HCT116 (cell line): ENCODE measurements around the gene CCDC91. TPM values are rescaled to one million over a fixed set of nuclear protein-coding genes. Genes with fewer than 3 reads are reported as not detected.

Experiments
- ATAC-seq: fragments of 200-7000 bp; cut with Tn5 transposase; 2 replicates; pipeline ENCODE4 v1.9.1; 2020; ENCODE audit warnings: mild to moderate bottlenecking, moderate library complexity
- BruUV-seq: library from RNA; stranded (reverse); fragments of 400-500 nt; replicated peaks from 2 replicates; lab custom pipeline; 2021; lab: Mats Ljungman, UMichigan
- CTCF ChIA-PET: fragments of 300-600 bp; sonication (Branson Sonifier 250); formaldehyde crosslinking; loops from one replicate; lab custom pipeline; 2021; ENCODE audit warnings: antibody characterized with exemption; lab: Charles Lee
- POLR2A ChIA-PET: fragments of 300-600, 350-600 bp; sonication (Branson Sonifier 250); formaldehyde crosslinking; loops from one replicate; lab custom pipeline; 2021; ENCODE audit warnings: antibody characterized with exemption; lab: Charles Lee
- RAD21 ChIA-PET, 2 experiments: fragments of 300-600 bp; sonication (Branson Sonifier 250); formaldehyde crosslinking; loops; one replicate each; lab custom pipeline; 2023; ENCODE audit warnings: low total read pairs in 2 of 2; ENCODE audit not compliant: uncharacterized antibody in 2 of 2, unreplicated experiment in 2 of 2, low non-redundant PET in 1 of 2; lab: Charles Lee
- DNase-seq: peaks from one replicate; pipeline ENCODE4 v3.0.0-alpha.2; 2010; ENCODE audit warnings: low read depth, low spot score
- H2AFZ ChIP-seq: fragments of 200-600 bp; shearing (Covaris generic), sonication (generic); 2 replicates; pipeline ENCODE4 v1.6.1; 2017; ENCODE audit warnings: low read depth, mixed run types, mixed read lengths, antibody characterized with exemption, low read length; ENCODE audit not compliant: poor library complexity, severe bottlenecking
- H3K27ac ChIP-seq: 2 replicates; pipeline ENCODE4 v1.5.1; 2012; ENCODE audit warnings: low read depth, low read length
- H3K27me3 ChIP-seq: fragments of 200-600 bp; sonication (generic); 2 replicates; pipeline ENCODE4 v1.6.1; 2016; ENCODE audit warnings: mixed run types, low read length, mixed read lengths; ENCODE audit not compliant: insufficient read depth
- H3K36me3 ChIP-seq, 2 experiments: fragments of 200-500 bp in 1 of 2; fragments of 200-600 bp in 1 of 2; sonication (Bioruptor generic) in 1 of 2; sonication (generic) in 1 of 2; 2 replicates each; pipeline versions ENCODE4 v1.5.1 to v1.6.1; 2014 to 2016; ENCODE audit warnings: low read length in 2 of 2, inconsistent platforms in 1 of 2, mixed read lengths in 1 of 2, mixed run types in 1 of 2; ENCODE audit not compliant: insufficient read depth in 2 of 2, control insufficient read depth in 1 of 2
- H3K4me1 ChIP-seq, 2 experiments: fragments of 200-600 bp in 1 of 2; sonication (generic) in 1 of 2; 2 replicates each; pipeline versions ENCODE4 v1.5.1 to v1.6.1; 2012 to 2017; ENCODE audit warnings: low read length in 2 of 2, inconsistent platforms in 1 of 2, mild to moderate bottlenecking in 1 of 2, mixed read lengths in 1 of 2, mixed run types in 1 of 2, moderate library complexity in 1 of 2; ENCODE audit not compliant: insufficient read depth in 2 of 2, control insufficient read depth in 1 of 2
- H3K4me2 ChIP-seq: fragments of 200-600 bp; sonication (generic); 2 replicates; pipeline ENCODE4 v1.6.1; 2017; ENCODE audit warnings: mixed run types, low read length, mixed read lengths
- H3K4me3 ChIP-seq, 2 experiments: fragments of 200-600 bp in 1 of 2; sonication (generic) in 1 of 2; replicated peaks in 1 of 2; 2 replicates each; pipeline ENCODE4 v1.5.1; 2011 to 2016; ENCODE audit warnings: low read length in 2 of 2, control low read depth in 1 of 2, low read depth in 1 of 2, mild to moderate bottlenecking in 1 of 2, mixed read lengths in 1 of 2, mixed run types in 1 of 2
- H3K79me2 ChIP-seq: fragments of 200-600 bp; sonication (generic); 2 replicates; pipeline ENCODE4 v1.6.1; 2017; ENCODE audit warnings: mild to moderate bottlenecking, mixed run types, low read length, moderate library complexity, mixed read lengths; ENCODE audit not compliant: insufficient read depth
- H3K9ac ChIP-seq: fragments of 200-600 bp; sonication (generic); 2 replicates; pipeline ENCODE4 v1.6.1; 2016; ENCODE audit warnings: low read length, mixed read lengths
- H3K9me2 ChIP-seq: fragments of 200-600 bp; sonication (generic), shearing (Covaris generic); 2 replicates; pipeline ENCODE4 v1.6.1; 2017; ENCODE audit warnings: mixed run types, mild to moderate bottlenecking, moderate library complexity; ENCODE audit not compliant: insufficient read depth
- H3K9me3 ChIP-seq, 2 experiments: fragments of 200-500 bp in 1 of 2; fragments of 200-600 bp in 1 of 2; sonication (Bioruptor generic) in 1 of 2; sonication (generic) in 1 of 2; 2 replicates each; pipeline ENCODE4 v1.6.1; 2014 to 2017; ENCODE audit warnings: low read length in 2 of 2, mixed read lengths in 2 of 2, inconsistent platforms in 1 of 2, low read depth in 1 of 2, mild to moderate bottlenecking in 1 of 2, mixed run types in 1 of 2, moderate library complexity in 1 of 2; ENCODE audit not compliant: control insufficient read depth in 1 of 2, insufficient read depth in 1 of 2
- H4K20me1 ChIP-seq: fragments of 200-600 bp; sonication (generic), shearing (Covaris generic); 2 replicates; pipeline ENCODE4 v1.6.1; 2017; ENCODE audit warnings: mixed run types, mild to moderate bottlenecking, moderate library complexity; ENCODE audit not compliant: insufficient read depth
- CEBPB ChIP-seq: IDR thresholded peaks from 2 replicates; pipeline ENCODE4 v1.6.1; 2012; ENCODE audit warnings: low read depth
- CTCF ChIP-seq, 3 experiments: fragments of 200-600 bp in 1 of 3; sonication (generic) in 1 of 3; IDR thresholded peaks in 2 of 3; conservative IDR thresholded peaks in 1 of 3; 2 replicates each; pipeline ENCODE4 v1.5.1; 2012 to 2017; ENCODE audit warnings: low read depth in 2 of 3, low read length in 2 of 3, antibody characterized with exemption in 1 of 3, borderline replicate concordance in 1 of 3, control low read depth in 1 of 3, mild to moderate bottlenecking in 1 of 3, mixed read lengths in 1 of 3, mixed run types in 1 of 3, moderate library complexity in 1 of 3; ENCODE audit not compliant: insufficient read depth in 1 of 3
- EGR1 ChIP-seq: IDR thresholded peaks from 2 replicates; pipeline ENCODE4 v1.6.1; 2012; ENCODE audit warnings: low read depth
- ELF1 ChIP-seq: IDR thresholded peaks from 2 replicates; pipeline ENCODE4 v1.6.1; 2012; ENCODE audit warnings: low read depth, borderline replicate concordance
- EZH2 ChIP-seq: fragments of 200-600 bp; sonication (generic); IDR thresholded peaks from 2 replicates; pipeline ENCODE4 v1.6.1; 2017; ENCODE audit warnings: antibody characterized with exemption, mixed run types
- FOSL1 ChIP-seq: IDR thresholded peaks from 2 replicates; pipeline ENCODE4 v1.6.1; 2012; ENCODE audit warnings: low read depth
- POLR2A ChIP-seq: IDR thresholded peaks from 2 replicates; pipeline ENCODE4 v1.7.0; 2011; ENCODE audit warnings: borderline replicate concordance; ENCODE audit not compliant: insufficient read depth, insufficient read length; ENCODE audit errors: extremely low read depth
- POLR2AphosphoS5 ChIP-seq: IDR thresholded peaks from 2 replicates; pipeline ENCODE4 v1.6.1; 2011; ENCODE audit warnings: mild to moderate bottlenecking, low read depth, low read length, moderate library complexity
- RAD21 ChIP-seq: IDR thresholded peaks from 2 replicates; pipeline ENCODE4 v1.6.1; 2012; ENCODE audit warnings: low read depth, mild to moderate bottlenecking
- REST ChIP-seq: IDR thresholded peaks from 2 replicates; pipeline ENCODE4 v1.6.1; 2012; ENCODE audit warnings: low read depth
- SIN3A ChIP-seq: IDR thresholded peaks from 2 replicates; pipeline ENCODE4 v1.6.1; 2012; ENCODE audit warnings: low read depth
- SP1 ChIP-seq: IDR thresholded peaks from 2 replicates; pipeline ENCODE4 v1.6.1; 2012; ENCODE audit warnings: low read depth
- SRF ChIP-seq: IDR thresholded peaks from 2 replicates; pipeline ENCODE4 v1.6.1; 2012; ENCODE audit warnings: low read depth
- YY1 ChIP-seq: IDR thresholded peaks from 2 replicates; pipeline ENCODE4 v1.6.1; 2011; ENCODE audit warnings: low read length, low read depth, moderate library complexity, mild to moderate bottlenecking; ENCODE audit not compliant: insufficient replicate concordance; ENCODE audit errors: extremely low read depth
- ZFX ChIP-seq: fragments of 450-650 bp; IDR thresholded peaks from 2 replicates; pipeline ENCODE4 v1.6.1; 2017
- ZNF274 ChIP-seq: fragments of 200-500 bp; sonication (Bioruptor generic); IDR thresholded peaks from 2 replicates; pipeline ENCODE4 v1.6.1; 2014; ENCODE audit warnings: mild to moderate bottlenecking, low read depth, low read length, inconsistent platforms
- intact Hi-C: fragments of 100-400 bp; cut with micrococcal nuclease; formaldehyde crosslinking; loops from 2 replicates; pipeline ENCODE4 v1.10.0; 2022
- total RNA-seq: library from RNA; stranded (reverse); gene quantifications from one replicate; pipeline ENCODE4 v1.2.1, GENCODE V29; 2021; ENCODE audit not compliant: unreplicated experiment
- TF ChIP-seq, protein P1 (sequence below): IDR thresholded peaks from 2 replicates; pipeline ENCODE4 v1.6.1; 2011; ENCODE audit warnings: mild to moderate bottlenecking, low read length, moderate library complexity; ENCODE audit not compliant: insufficient replicate concordance; ENCODE audit errors: extremely low read depth
- TF ChIP-seq, protein P2 (sequence below): IDR thresholded peaks from 2 replicates; pipeline ENCODE4 v1.6.1; 2012

Gene CCDC91
- total RNA-seq, 1 experiment from 2014 or later = 18.1 TPM

DNA sequence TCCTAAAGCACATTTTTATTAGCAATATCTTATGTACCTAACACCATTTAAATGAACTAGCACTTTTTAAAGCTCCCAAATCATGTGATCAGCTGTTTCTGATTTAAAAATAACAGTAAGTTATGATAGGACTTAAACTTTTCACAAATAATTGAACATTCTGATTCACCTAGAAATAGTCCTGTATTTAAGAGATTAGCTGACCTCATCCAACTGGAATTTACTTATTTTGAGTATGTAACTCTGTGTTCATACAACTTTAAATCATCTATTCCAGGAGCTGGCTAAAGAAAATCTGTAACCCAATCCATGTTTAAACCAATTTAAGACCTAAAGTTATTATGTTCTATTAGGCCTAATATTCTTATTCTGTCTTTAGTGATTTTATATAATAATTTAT lies 184.3 kb downstream of the CCDC91 start:
- ChIA-PET POLR2A (no interaction called here), CTCF (no interaction called here), RAD21 (no interaction called here)
- Histone ChIP-seq H3K36me3 (no peaks in the 10 kb centered on the region), H3K27me3 (no peaks in the 10 kb centered on the region), H3K79me2 (no peaks in the 10 kb centered on the region), H3K9me2 (no peaks in the 10 kb centered on the region), H3K9me3 (peaks cover 5 to 6% of the 10 kb centered on the region in 2 experiments; a peak in 2 of 4 replicates), H3K4me2 (no peak overlapping the region), H3K9ac (no peak overlapping the region), H3K27ac (no peak overlapping the region), H3K4me3 (no peak overlapping the region), H2AFZ (no peak overlapping the region), H4K20me1 (no peaks in the 10 kb centered on the region), H3K4me1 (no peaks in the 10 kb centered on the region)
- TF ChIP-seq POLR2AphosphoS5 = no peak
- TF ChIP-seq SP1 = no peak
- no peak for TF ChIP-seq REST
- TF ChIP-seq EGR1 = no peak
- TF ChIP-seq YY1 = no peak
- TF ChIP-seq EZH2 = no peak
- no peak for TF ChIP-seq FOSL1
- no peak for TF ChIP-seq ZFX
- TF ChIP-seq, protein P1, sequence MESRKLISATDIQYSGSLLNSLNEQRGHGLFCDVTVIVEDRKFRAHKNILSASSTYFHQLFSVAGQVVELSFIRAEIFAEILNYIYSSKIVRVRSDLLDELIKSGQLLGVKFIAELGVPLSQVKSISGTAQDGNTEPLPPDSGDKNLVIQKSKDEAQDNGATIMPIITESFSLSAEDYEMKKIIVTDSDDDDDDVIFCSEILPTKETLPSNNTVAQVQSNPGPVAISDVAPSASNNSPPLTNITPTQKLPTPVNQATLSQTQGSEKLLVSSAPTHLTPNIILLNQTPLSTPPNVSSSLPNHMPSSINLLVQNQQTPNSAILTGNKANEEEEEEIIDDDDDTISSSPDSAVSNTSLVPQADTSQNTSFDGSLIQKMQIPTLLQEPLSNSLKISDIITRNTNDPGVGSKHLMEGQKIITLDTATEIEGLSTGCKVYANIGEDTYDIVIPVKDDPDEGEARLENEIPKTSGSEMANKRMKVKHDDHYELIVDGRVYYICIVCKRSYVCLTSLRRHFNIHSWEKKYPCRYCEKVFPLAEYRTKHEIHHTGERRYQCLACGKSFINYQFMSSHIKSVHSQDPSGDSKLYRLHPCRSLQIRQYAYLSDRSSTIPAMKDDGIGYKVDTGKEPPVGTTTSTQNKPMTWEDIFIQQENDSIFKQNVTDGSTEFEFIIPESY = no peak
- no peak for TF ChIP-seq ELF1
- TF ChIP-seq CEBPB = no peak
- no peak for TF ChIP-seq SIN3A
- no peak for TF ChIP-seq SRF
- TF ChIP-seq ZNF274 = no peak
- TF ChIP-seq RAD21 = no peak
- TF ChIP-seq, protein P2, sequence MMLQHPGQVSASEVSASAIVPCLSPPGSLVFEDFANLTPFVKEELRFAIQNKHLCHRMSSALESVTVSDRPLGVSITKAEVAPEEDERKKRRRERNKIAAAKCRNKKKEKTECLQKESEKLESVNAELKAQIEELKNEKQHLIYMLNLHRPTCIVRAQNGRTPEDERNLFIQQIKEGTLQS = no peak
- TF ChIP-seq POLR2A = no peak
- TF ChIP-seq CTCF (IDR thresholded peaks at IDR 0.05 in 2 of 3, conservative IDR thresholded peaks at IDR 0.05 in 1 of 3; ENCODE audit: borderline replicate concordance in 1 of 3, insufficient read depth in 1 of 3, low read depth in 2 of 3, low read length in 2 of 3) = no peak
- intact Hi-C loops = no loop called here
- ATAC-seq (no peak), DNase-seq (no peak)
- no TSS peak for BruUV-seq
